Measurements from ENCODE around the gene NCF2. TPM values are rescaled to one million over a fixed set of nuclear protein-coding genes. Genes with fewer than 3 reads are reported as not detected.

NCF2 gene
- total RNA-seq, 4 donors from 2014 or later: 0.51 to 9.7 (median 3.0) TPM

- no peak for DNase-seq
- Histone ChIP-seq H3K36me3 (no peaks in the 10 kb centered on the region), H3K4me1 (no peaks in the 10 kb centered on the region), H3K9me3 (no peaks in the 10 kb centered on the region), H3K4me3 (no peak overlapping the region), H3K27ac (no peak overlapping the region), H3K27me3 (no peaks in the 10 kb centered on the region)
- TF ChIP-seq POLR2A (IDR thresholded peaks at IDR 0.05) (no peak), CTCF (IDR thresholded peaks at IDR 0.05) (no peak)
- intact Hi-C loops (cut with DNase I; ENCODE audit: low total_unique reads): no loop called here
Observed at GRCh38 chr1:183569141-183569540, 21.1 kb downstream of the NCF2 start.

GRCh38 chr1:183568176-183569021 is 21.9 kb downstream of the NCF2 start:
- DNase-seq: no peak
- no peaks in the 10 kb centered on the region for H3K36me3 ChIP-seq

GRCh38 chr1:183567584-183567983 is 22.7 kb downstream of the NCF2 start:
- no peak overlapping the region for H3K4me3 ChIP-seq
- intact Hi-C loops (cut with DNase I; ENCODE audit: low total_unique reads): no loop called here
- no peaks in the 10 kb centered on the region for H3K27me3 ChIP-seq
- no peak overlapping the region for H3K27ac ChIP-seq
- no peaks in the 10 kb centered on the region for H3K36me3 ChIP-seq
- H3K4me1 ChIP-seq: no peaks in the 10 kb centered on the region
- no peaks in the 10 kb centered on the region for H3K9me3 ChIP-seq
- no peak for DNase-seq
- TF ChIP-seq POLR2A (IDR thresholded peaks at IDR 0.05): no peak
- no peak for TF ChIP-seq CTCF (IDR thresholded peaks at IDR 0.05)

More at GRCh38 chr1:183568176-183569021, 21.9 kb downstream of the NCF2 start:
- H3K4me3 ChIP-seq: no peak overlapping the region
- no peaks in the 10 kb centered on the region for H3K27me3 ChIP-seq
- intact Hi-C loops (cut with DNase I; ENCODE audit: low total_unique reads): no loop called here
- H3K9me3 ChIP-seq: no peaks in the 10 kb centered on the region
- no peak overlapping the region for H3K27ac ChIP-seq
- TF ChIP-seq CTCF (IDR thresholded peaks at IDR 0.05) (no peak), POLR2A (IDR thresholded peaks at IDR 0.05) (no peak)
- H3K4me1 ChIP-seq: no peaks in the 10 kb centered on the region

- Histone ChIP-seq H3K4me1 (no peaks in the 10 kb centered on the region), H3K36me3 (no peaks in the 10 kb centered on the region), H3K27me3 (no peaks in the 10 kb centered on the region), H3K4me3 (no peak overlapping the region), H3K9me3 (no peaks in the 10 kb centered on the region), H3K27ac (no peak overlapping the region)
- intact Hi-C loops (cut with DNase I; ENCODE audit: low total_unique reads): no loop called here
- TF ChIP-seq POLR2A (IDR thresholded peaks at IDR 0.05): no peak
- TF ChIP-seq CTCF (IDR thresholded peaks at IDR 0.05): no peak
- DNase-seq: no peak
Observed at GRCh38 chr1:183566026-183566425, 24.2 kb downstream of the NCF2 start.

GRCh38 chr1:183565261-183565660 is 25.0 kb downstream of the NCF2 start:
- H3K36me3 ChIP-seq: no peaks in the 10 kb centered on the region
- no peaks in the 10 kb centered on the region for H3K27me3 ChIP-seq
- H3K9me3 ChIP-seq: no peaks in the 10 kb centered on the region
- no peak for TF ChIP-seq CTCF (IDR thresholded peaks at IDR 0.05)
- no peak for TF ChIP-seq POLR2A (IDR thresholded peaks at IDR 0.05)
- DNase-seq: no peak
- no peaks in the 10 kb centered on the region for H3K4me1 ChIP-seq
- H3K4me3 ChIP-seq: no peak overlapping the region
- no peak overlapping the region for H3K27ac ChIP-seq
- intact Hi-C loops (cut with DNase I; ENCODE audit: low total_unique reads): no loop called here

Data from uterus (tissue), 4 donors.